SJCRH30 (cell line): Measurements from ENCODE around the gene NEDD4L. TPM values are rescaled to one million over a fixed set of nuclear protein-coding genes. Genes with fewer than 3 reads are reported as not detected.
"Not testable (repeated sequence)": the region's sequence is repeated elsewhere in the genome, so short reads cannot be mapped to it uniquely, and the experiment has no call there.

Experiments used
- DNase-seq, 2 experiments: peaks; one replicate each; pipeline ENCODE4 v3.0.0-alpha.2; 2015 to 2020
- H3K27ac ChIP-seq: fragments of 250-450 bp; sonication (Bioruptor Pico); 2 replicates; pipeline ENCODE4 v1.5.1; 2020; ENCODE audit warnings: mild to moderate bottlenecking, moderate library complexity
- H3K27me3 ChIP-seq: fragments of 250-450 bp; sonication (Bioruptor Pico); 2 replicates; pipeline ENCODE4 v1.5.1; 2020; ENCODE audit warnings: mild to moderate bottlenecking, moderate library complexity
- H3K36me3 ChIP-seq: fragments of 250-450 bp; sonication (Bioruptor Pico); 2 replicates; pipeline ENCODE4 v1.5.1; 2020; ENCODE audit warnings: mild to moderate bottlenecking, moderate library complexity
- H3K4me1 ChIP-seq: fragments of 250-450 bp; sonication (Bioruptor Pico); 2 replicates; pipeline ENCODE4 v1.5.1; 2020; ENCODE audit warnings: mild to moderate bottlenecking, moderate library complexity
- H3K4me3 ChIP-seq: fragments of 250-450 bp; sonication (Bioruptor Pico); 2 replicates; pipeline ENCODE4 v1.5.1; 2020; ENCODE audit warnings: mild to moderate bottlenecking, moderate library complexity
- H3K9me3 ChIP-seq: fragments of 250-450 bp; sonication (Bioruptor Pico); replicated peaks from 2 replicates; pipeline ENCODE4 v1.5.1; 2020; ENCODE audit warnings: mild to moderate bottlenecking, moderate library complexity
- total RNA-seq: library from RNA; depleted of rRNA; stranded (reverse); fragments of >200 nt; shearing (Covaris generic); gene quantifications from 2 replicates; pipeline ENCODE4 v1.2.3, GENCODE V29; 2014

NEDD4L gene
- total RNA-seq, 1 experiment from 2014 or later = 29.3 TPM

GRCh38 chr18:58170036-58170435 is 126.0 kb downstream of the NEDD4L start:
- H3K27ac ChIP-seq, DNase-seq, H3K36me3 ChIP-seq, H3K4me3 ChIP-seq, H3K4me1 ChIP-seq, H3K27me3 ChIP-seq, H3K9me3 ChIP-seq: not testable (repeated sequence)

GRCh38 chr18:58172031-58172430 is 128.0 kb downstream of the NEDD4L start:
- Histone ChIP-seq H3K36me3 (no peaks in the 10 kb centered on the region), H3K27ac (no peak overlapping the region), H3K4me1 (no peaks in the 10 kb centered on the region), H3K9me3 (no peaks in the 10 kb centered on the region), H3K27me3 (no peaks in the 10 kb centered on the region), H3K4me3 (no peak overlapping the region)
- DNase-seq = no peak

- Histone ChIP-seq H3K36me3 (no peaks in the 10 kb centered on the region), H3K27me3 (no peaks in the 10 kb centered on the region), H3K4me3 (no peak overlapping the region), H3K27ac (no peak overlapping the region), H3K9me3 (no peaks in the 10 kb centered on the region), H3K4me1 (no peaks in the 10 kb centered on the region)
- DNase-seq = no peak
These were observed 130.3 kb downstream of the NEDD4L start for GRCh38 chr18:58174285-58174684.

GRCh38 chr18:58175122-58175785 is 131.2 kb downstream of the NEDD4L start:
- DNase-seq = no peak

GRCh38 chr18:58175786-58176176 is 131.8 kb downstream of the NEDD4L start:
- DNase-seq = no peak
- Histone ChIP-seq H3K27me3 (no peaks in the 10 kb centered on the region), H3K4me3 (no peak overlapping the region), H3K36me3 (no peaks in the 10 kb centered on the region), H3K4me1 (no peaks in the 10 kb centered on the region), H3K27ac (no peak overlapping the region), H3K9me3 (no peaks in the 10 kb centered on the region)

More at GRCh38 chr18:58175122-58175785, 131.2 kb downstream of the NEDD4L start:
- no peaks in the 10 kb centered on the region for H3K27me3 ChIP-seq
- H3K4me1 ChIP-seq = no peaks in the 10 kb centered on the region
- no peaks in the 10 kb centered on the region for H3K36me3 ChIP-seq
- no peak overlapping the region for H3K27ac ChIP-seq
- no peak overlapping the region for H3K4me3 ChIP-seq
- H3K9me3 ChIP-seq = no peaks in the 10 kb centered on the region

- no peak overlapping the region for H3K4me3 ChIP-seq
- H3K4me1 ChIP-seq = no peaks in the 10 kb centered on the region
- H3K9me3 ChIP-seq = no peaks in the 10 kb centered on the region
- no peak for DNase-seq
- H3K27me3 ChIP-seq = no peaks in the 10 kb centered on the region
- no peak overlapping the region for H3K27ac ChIP-seq
- no peaks in the 10 kb centered on the region for H3K36me3 ChIP-seq
These were observed 133.1 kb downstream of the NEDD4L start for GRCh38 chr18:58177004-58177717.

- no peak overlapping the region for H3K4me3 ChIP-seq
- no peaks in the 10 kb centered on the region for H3K27me3 ChIP-seq
- H3K36me3 ChIP-seq = no peaks in the 10 kb centered on the region
- no peak for DNase-seq
- no peaks in the 10 kb centered on the region for H3K4me1 ChIP-seq
- H3K9me3 ChIP-seq = no peaks in the 10 kb centered on the region
- no peak overlapping the region for H3K27ac ChIP-seq
These were observed 134.0 kb downstream of the NEDD4L start for GRCh38 chr18:58177896-58178470.

- no peak overlapping the region for H3K4me3 ChIP-seq
- no peaks in the 10 kb centered on the region for H3K36me3 ChIP-seq
- H3K9me3 ChIP-seq = no peaks in the 10 kb centered on the region
- no peaks in the 10 kb centered on the region for H3K4me1 ChIP-seq
- no peaks in the 10 kb centered on the region for H3K27me3 ChIP-seq
- DNase-seq = no peak
- no peak overlapping the region for H3K27ac ChIP-seq
These were observed 134.5 kb downstream of the NEDD4L start for GRCh38 chr18:58178511-58178910.

- no peaks in the 10 kb centered on the region for H3K9me3 ChIP-seq
- no peak for DNase-seq
- H3K36me3 ChIP-seq = no peaks in the 10 kb centered on the region
- H3K27ac ChIP-seq = no peak overlapping the region
- no peaks in the 10 kb centered on the region for H3K4me1 ChIP-seq
- no peaks in the 10 kb centered on the region for H3K27me3 ChIP-seq
- no peak overlapping the region for H3K4me3 ChIP-seq
These were observed 136.1 kb downstream of the NEDD4L start for GRCh38 chr18:58180172-58180571.

- peak; percentile 13 to 69 for DNase-seq
- H3K4me1 ChIP-seq = no peaks in the 10 kb centered on the region
- H3K9me3 ChIP-seq = no peaks in the 10 kb centered on the region
- no peaks in the 10 kb centered on the region for H3K27me3 ChIP-seq
- H3K36me3 ChIP-seq = no peaks in the 10 kb centered on the region
- no peak overlapping the region for H3K27ac ChIP-seq
- no peak overlapping the region for H3K4me3 ChIP-seq
These were observed 136.8 kb downstream of the NEDD4L start for GRCh38 chr18:58180738-58181353.

- no peaks in the 10 kb centered on the region for H3K9me3 ChIP-seq
- no peak for DNase-seq
- no peaks in the 10 kb centered on the region for H3K36me3 ChIP-seq
- no peaks in the 10 kb centered on the region for H3K27me3 ChIP-seq
- H3K4me3 ChIP-seq = no peak overlapping the region
- no peaks in the 10 kb centered on the region for H3K4me1 ChIP-seq
- H3K27ac ChIP-seq = no peak overlapping the region
These were observed 138.0 kb downstream of the NEDD4L start for GRCh38 chr18:58181988-58182387.

GRCh38 chr18:58183226-58183625 is 139.2 kb downstream of the NEDD4L start:
- Histone ChIP-seq H3K9me3 (no peaks in the 10 kb centered on the region), H3K27me3 (no peaks in the 10 kb centered on the region), H3K4me1 (no peaks in the 10 kb centered on the region), H3K36me3 (no peaks in the 10 kb centered on the region), H3K4me3 (no peak overlapping the region), H3K27ac (no peak overlapping the region)
- DNase-seq = no peak

- H3K9me3 ChIP-seq = no peaks in the 10 kb centered on the region
- no peaks in the 10 kb centered on the region for H3K27me3 ChIP-seq
- no peaks in the 10 kb centered on the region for H3K36me3 ChIP-seq
- no peak for DNase-seq
- H3K4me3 ChIP-seq = no peak overlapping the region
- H3K4me1 ChIP-seq = peaks cover 6% of the 10 kb centered on the region
- no peak overlapping the region for H3K27ac ChIP-seq
These were observed 142.4 kb downstream of the NEDD4L start for GRCh38 chr18:58186258-58186948.

- H3K4me3 ChIP-seq = no peak overlapping the region
- no peaks in the 10 kb centered on the region for H3K27me3 ChIP-seq
- H3K4me1 ChIP-seq = peaks cover 6% of the 10 kb centered on the region
- H3K36me3 ChIP-seq = no peaks in the 10 kb centered on the region
- no peak for DNase-seq
- H3K27ac ChIP-seq = no peak overlapping the region
- no peaks in the 10 kb centered on the region for H3K9me3 ChIP-seq
These were observed 143.6 kb downstream of the NEDD4L start for GRCh38 chr18:58187674-58188073.

- peak; percentile 32 to 55 for DNase-seq
- H3K9me3 ChIP-seq = no peaks in the 10 kb centered on the region
- no peaks in the 10 kb centered on the region for H3K36me3 ChIP-seq
- H3K4me3 ChIP-seq = no peak overlapping the region
- no peak overlapping the region for H3K27ac ChIP-seq
- H3K4me1 ChIP-seq = peaks cover 6% of the 10 kb centered on the region
- no peaks in the 10 kb centered on the region for H3K27me3 ChIP-seq
These were observed 145.0 kb downstream of the NEDD4L start for GRCh38 chr18:58188996-58189395.
